ENCODE results near the gene INSIG2. TPM values are rescaled to one million over a fixed set of nuclear protein-coding genes. Genes with fewer than 3 reads are reported as not detected.

Gene INSIG2
- total and polyA plus RNA-seq, 2 of the 8 experiments (the other 6 are each of a cell fraction or from before 2014, with no cell fraction given) = 7.0 to 11.2 TPM

GRCh38 chr2:118123561-118124232, 35.4 kb downstream of the INSIG2 start:
- no peaks in the 10 kb centered on the region for H3K9me3 ChIP-seq (ENCODE audit: insufficient read depth in 2 of 2, low read depth in 1 of 2, low read length in 1 of 2)
- H4K5ac ChIP-seq (ENCODE audit: insufficient read length, low read depth, low read length) = no peak overlapping the region
- H3K36me3 ChIP-seq (ENCODE audit: control insufficient read depth in 2 of 4, insufficient read depth in 4 of 4, low read length in 3 of 4) = no peaks in the 10 kb centered on the region
- no peak overlapping the region for H2BK12ac ChIP-seq (ENCODE audit: low read depth, low read length)
- H3K23me2 ChIP-seq (ENCODE audit: low read depth, low read length) = no peaks in the 10 kb centered on the region
- no peak overlapping the region for H2BK20ac ChIP-seq (ENCODE audit: low read length)
- H3K4me1 ChIP-seq (replicated peaks in 1 of 4; ENCODE audit: control insufficient read depth in 3 of 4, insufficient read depth in 4 of 4, low read length in 3 of 4) = no peaks in the 10 kb centered on the region
- H2BK15ac ChIP-seq (ENCODE audit: low read length) = no peak overlapping the region
- H3K56ac ChIP-seq (replicated peaks; ENCODE audit: insufficient read length, low read depth, low read length) = no peak overlapping the region
- H3K79me2 ChIP-seq (ENCODE audit: control insufficient read depth in 1 of 2, insufficient read depth in 2 of 2, low read length in 2 of 2) = no peaks in the 10 kb centered on the region
- no peak overlapping the region for H3K18ac ChIP-seq (ENCODE audit: extremely low read depth, low read length)
- H2AK5ac ChIP-seq (ENCODE audit: low read depth, low read length) = no peak overlapping the region
- ChIA-PET POLR2A (ENCODE audit: partially characterized antibody) (interaction anchor here (0.6 kb wide), 1 partner anchor 1032 kb away, joined by 3 read pairs; no protein-coding TSS in a partner anchor), CTCF (ENCODE audit: partially characterized antibody) (no interaction called here)
- DNase-seq (ENCODE audit: low read depth in 1 of 2, low spot score in 2 of 2) (no peak), FAIRE-seq (no peak)
- TF ChIP-seq RAD21 (IDR thresholded peaks at IDR 0.05 in 1 of 2, conservative IDR thresholded peaks at IDR 0.05 in 1 of 2; ENCODE audit: low read depth in 2 of 2, low read length in 2 of 2) (no peak), EP300 (IDR thresholded peaks at IDR 0.05; ENCODE audit: borderline replicate concordance in 1 of 2, low read depth in 2 of 2, low read length in 2 of 2) (no peak), KDM4A (IDR thresholded peaks at IDR 0.05; ENCODE audit: low read depth, low read length, severe bottlenecking) (no peak), POLR2A (IDR thresholded peaks at IDR 0.05; ENCODE audit: control extremely low read depth in 1 of 2, low read depth in 2 of 2, low read length in 2 of 2) (no peak), E2F6 (IDR thresholded peaks at IDR 0.05) (no peak), KDM5A (IDR thresholded peaks at IDR 0.05; ENCODE audit: low read length) (no peak), RBBP5 (IDR thresholded peaks at IDR 0.05; ENCODE audit: borderline replicate concordance, low read depth, low read length) (no peak), EGR1 (IDR thresholded peaks at IDR 0.05; ENCODE audit: borderline replicate concordance, low read depth, low read length) (no peak), TAF1 (IDR thresholded peaks at IDR 0.05; ENCODE audit: low read depth, low read length) (no peak), TCF12 (IDR thresholded peaks at IDR 0.05; ENCODE audit: low read depth, low read length) (no peak)
- no peaks in the 10 kb centered on the region for H4K20me1 ChIP-seq (replicated peaks in 1 of 2; ENCODE audit: control insufficient read depth in 1 of 2, insufficient read depth in 2 of 2, low read length in 2 of 2)
- H3K27ac ChIP-seq (ENCODE audit: low read depth, low read length) = no peak overlapping the region
- no peaks in the 10 kb centered on the region for H3K79me1 ChIP-seq (ENCODE audit: low read depth, low read length)
- H3K23ac ChIP-seq (ENCODE audit: insufficient read length) = no peak overlapping the region
- H3K27me3 ChIP-seq (replicated peaks in 1 of 4; ENCODE audit: control insufficient read depth in 3 of 4, extremely low read depth in 1 of 4, insufficient read depth in 3 of 4, low read length in 3 of 4) = no peaks in the 10 kb centered on the region
- H3K4me2 ChIP-seq (ENCODE audit: insufficient read depth in 1 of 2, low read depth in 2 of 2, low read length in 2 of 2) = no peak overlapping the region
- no peak overlapping the region for H4K8ac ChIP-seq (ENCODE audit: extremely low read depth, insufficient read depth, low read length)
- no peak overlapping the region for H2BK120ac ChIP-seq (replicated peaks; ENCODE audit: low read depth, low read length)
- no peak overlapping the region for H4K91ac ChIP-seq (replicated peaks; ENCODE audit: insufficient read length, low read length)
- no peak overlapping the region for H3K9ac ChIP-seq (replicated peaks in 1 of 4; ENCODE audit: extremely low read depth in 1 of 4, low read depth in 3 of 4, low read length in 3 of 4)
- no peak overlapping the region for H3K14ac ChIP-seq (ENCODE audit: insufficient read length)
- H2BK5ac ChIP-seq (ENCODE audit: low read depth, low read length) = no peak overlapping the region
- H2AFZ ChIP-seq (ENCODE audit: low read length) = no peak overlapping the region
- WGBS, 2 experiments (ENCODE audit: extremely low coverage in 1 of 2, insufficient coverage in 1 of 2, insufficient read length in 1 of 2, insufficient replicate concordance in 2 of 2, low coverage in 1 of 2, low lambda C conversion rate in 2 of 2, missing lambda C conversion rate in 1 of 2) = 84% methylated on average over 3 of the region's 3 CpGs; no CpG with 5 or more reads in 1 of the 2 experiments
- H3K4me3 ChIP-seq (ENCODE audit: extremely low read depth in 1 of 4, insufficient read depth in 2 of 4, low read depth in 3 of 4, low read length in 4 of 4) = no peak overlapping the region
- no peak overlapping the region for H3K4ac ChIP-seq (replicated peaks; ENCODE audit: insufficient read length, low read depth, low read length)
